Measurements from ENCODE around the gene SYNDIG1.

- TF ChIP-seq, protein P1, sequence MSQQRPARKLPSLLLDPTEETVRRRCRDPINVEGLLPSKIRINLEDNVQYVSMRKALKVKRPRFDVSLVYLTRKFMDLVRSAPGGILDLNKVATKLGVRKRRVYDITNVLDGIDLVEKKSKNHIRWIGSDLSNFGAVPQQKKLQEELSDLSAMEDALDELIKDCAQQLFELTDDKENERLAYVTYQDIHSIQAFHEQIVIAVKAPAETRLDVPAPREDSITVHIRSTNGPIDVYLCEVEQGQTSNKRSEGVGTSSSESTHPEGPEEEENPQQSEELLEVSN (IDR thresholded peaks at IDR 0.05; ENCODE audit: borderline replicate concordance, low read depth): no peak
- TF ChIP-seq CTCF (IDR thresholded peaks at IDR 0.05) (no peak), EP300 (IDR thresholded peaks at IDR 0.05) (no peak), REST (IDR thresholded peaks at IDR 0.05) (no peak)
Measured at GRCh38 chr20:24629668-24630067, 160.2 kb downstream of the SYNDIG1 start.
